Lower lobe of right lung (tissue), 2 donors: ENCODE data around the gene ZNF438. TPM values are rescaled to one million over a fixed set of nuclear protein-coding genes. Genes with fewer than 3 reads are reported as not detected.

ENCODE experiments used
- ATAC-seq, 2 donors: fragments of 200-7000 bp; cut with Tn5 transposase; one replicate each; pipeline ENCODE4 v1.9.1; 2020 to 2022; ENCODE audit warnings: mild to moderate bottlenecking in 2 of 2, moderate library complexity in 2 of 2
- DNase-seq: peaks from one replicate; pipeline ENCODE4 v3.0.0-alpha.2; 2020
- H3K27ac ChIP-seq: fragments of 200-600 bp; one replicate; pipeline ENCODE4 v1.8.0; 2022
- H3K27me3 ChIP-seq: fragments of 200-600 bp; one replicate; pipeline ENCODE4 v1.8.0; 2022; ENCODE audit warnings: low read depth
- H3K36me3 ChIP-seq: fragments of 200-600 bp; one replicate; pipeline ENCODE4 v1.8.0; 2022; ENCODE audit warnings: mild to moderate bottlenecking
- H3K4me1 ChIP-seq: fragments of 200-600 bp; one replicate; pipeline ENCODE4 v1.8.0; 2022
- H3K4me3 ChIP-seq: fragments of 200-600 bp; one replicate; pipeline ENCODE4 v1.8.0; 2022; ENCODE audit warnings: mild to moderate bottlenecking
- H3K9me3 ChIP-seq: fragments of 200-600 bp; one replicate; pipeline ENCODE4 v1.8.0; 2022
- intact Hi-C: fragments of 100-400 bp; cut with DNase I; formaldehyde crosslinking; loops from one replicate; pipeline ENCODE4 v1.11.0; 2022
- total RNA-seq: library from RNA; stranded (reverse); fragmentation: NEBNext Ultra II Directional; extraction: Animal tissue kit (Norgen Biotek cat#: 25700); gene quantifications from one replicate; pipeline ENCODE4 v1.2.1, GENCODE V29; 2021
- TF ChIP-seq, protein P1 (sequence below): fragments of 200-600 bp; IDR thresholded peaks from one replicate; pipeline ENCODE4 v1.8.0; 2022; ENCODE audit warnings: antibody characterized with exemption, mild to moderate bottlenecking
- donor health status: DM: no; HTN: yes; CAD: no; lungs with severe emphysema.

Gene ZNF438
- total RNA-seq, 1 donor from 2014 or later = 15.2 TPM

DNA sequence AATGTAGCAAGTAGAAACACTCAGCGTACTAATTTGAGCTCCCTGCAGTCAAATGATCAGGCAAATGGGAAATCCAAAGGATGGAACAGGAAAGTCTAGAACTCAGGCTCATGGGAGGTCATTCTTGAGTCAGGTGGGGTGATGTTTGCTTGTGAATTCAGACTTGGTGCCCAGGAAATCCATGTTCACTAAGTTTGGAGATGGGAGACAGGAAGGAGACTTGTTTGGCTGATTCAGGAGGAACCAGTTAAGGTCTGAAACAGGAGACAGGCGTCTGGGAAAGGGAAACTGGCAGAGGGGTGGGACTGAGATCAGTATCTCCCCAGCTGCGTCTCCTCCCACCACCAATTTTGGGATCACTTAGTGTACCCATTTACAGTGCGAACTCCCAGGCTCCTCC is 38.4 kb upstream of the ZNF438 start:
- Histone ChIP-seq H3K4me1 (peaks cover 17% of the 10 kb centered on the region), H3K27me3 (no peaks in the 10 kb centered on the region), H3K9me3 (no peaks in the 10 kb centered on the region), H3K27ac (no peak overlapping the region), H3K36me3 (no peaks in the 10 kb centered on the region), H3K4me3 (no peak overlapping the region)
- DNase-seq (no peak), ATAC-seq (no peak)
- intact Hi-C loops = no loop called here
- TF ChIP-seq, protein P1, sequence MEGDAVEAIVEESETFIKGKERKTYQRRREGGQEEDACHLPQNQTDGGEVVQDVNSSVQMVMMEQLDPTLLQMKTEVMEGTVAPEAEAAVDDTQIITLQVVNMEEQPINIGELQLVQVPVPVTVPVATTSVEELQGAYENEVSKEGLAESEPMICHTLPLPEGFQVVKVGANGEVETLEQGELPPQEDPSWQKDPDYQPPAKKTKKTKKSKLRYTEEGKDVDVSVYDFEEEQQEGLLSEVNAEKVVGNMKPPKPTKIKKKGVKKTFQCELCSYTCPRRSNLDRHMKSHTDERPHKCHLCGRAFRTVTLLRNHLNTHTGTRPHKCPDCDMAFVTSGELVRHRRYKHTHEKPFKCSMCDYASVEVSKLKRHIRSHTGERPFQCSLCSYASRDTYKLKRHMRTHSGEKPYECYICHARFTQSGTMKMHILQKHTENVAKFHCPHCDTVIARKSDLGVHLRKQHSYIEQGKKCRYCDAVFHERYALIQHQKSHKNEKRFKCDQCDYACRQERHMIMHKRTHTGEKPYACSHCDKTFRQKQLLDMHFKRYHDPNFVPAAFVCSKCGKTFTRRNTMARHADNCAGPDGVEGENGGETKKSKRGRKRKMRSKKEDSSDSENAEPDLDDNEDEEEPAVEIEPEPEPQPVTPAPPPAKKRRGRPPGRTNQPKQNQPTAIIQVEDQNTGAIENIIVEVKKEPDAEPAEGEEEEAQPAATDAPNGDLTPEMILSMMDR = no peak

- Histone ChIP-seq H3K4me3 (no peak overlapping the region), H3K9me3 (no peaks in the 10 kb centered on the region), H3K27me3 (no peaks in the 10 kb centered on the region), H3K36me3 (no peaks in the 10 kb centered on the region), H3K4me1 (peaks cover 11% of the 10 kb centered on the region), H3K27ac (no peak overlapping the region)
- intact Hi-C loops = no loop called here
- TF ChIP-seq, protein P1 = no peak
- ATAC-seq = no peak
- no peak for DNase-seq
These were observed 37.7 kb upstream of the ZNF438 start for GRCh38 chr10:31069411-31069810.

- TF ChIP-seq, protein P1 = no peak
- intact Hi-C loops = no loop called here
- Histone ChIP-seq H3K9me3 (no peaks in the 10 kb centered on the region), H3K27me3 (no peaks in the 10 kb centered on the region), H3K27ac (no peak overlapping the region), H3K4me1 (no peaks in the 10 kb centered on the region), H3K36me3 (no peaks in the 10 kb centered on the region), H3K4me3 (no peak overlapping the region)
- DNase-seq (no peak), ATAC-seq (no peak)
These were observed 32.7 kb upstream of the ZNF438 start for GRCh38 chr10:31064348-31064747.

DNA sequence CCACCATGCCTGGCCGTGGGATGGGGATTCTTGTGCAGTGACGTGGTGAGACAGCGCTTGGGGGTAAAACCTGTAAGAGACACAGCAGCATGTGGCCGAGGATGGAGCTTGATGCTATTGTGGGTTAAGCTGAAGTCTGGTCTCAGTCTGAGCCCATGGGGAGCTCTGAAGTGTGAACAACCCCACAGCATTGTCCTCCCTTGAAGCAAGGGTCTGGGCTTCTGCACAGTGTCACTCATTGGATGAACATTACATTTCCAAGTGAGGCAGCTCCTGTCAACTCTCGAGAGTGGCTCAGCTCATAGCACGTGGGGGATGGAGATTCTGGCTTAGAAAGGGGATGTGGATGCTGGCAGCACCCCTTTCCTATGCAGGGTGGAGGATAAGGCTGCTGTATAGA is 32.2 kb upstream of the ZNF438 start:
- Histone ChIP-seq H3K27ac (no peak overlapping the region), H3K36me3 (no peaks in the 10 kb centered on the region), H3K9me3 (no peaks in the 10 kb centered on the region), H3K4me1 (no peaks in the 10 kb centered on the region), H3K4me3 (no peak overlapping the region), H3K27me3 (no peaks in the 10 kb centered on the region)
- intact Hi-C loops = no loop called here
- TF ChIP-seq, protein P1 = no peak
- DNase-seq (no peak), ATAC-seq (no peak)

GRCh38 chr10:31062856-31063255 is 31.2 kb upstream of the ZNF438 start:
- ATAC-seq (no peak), DNase-seq (no peak)
- H3K4me3 ChIP-seq = no peak overlapping the region
- no peaks in the 10 kb centered on the region for H3K27me3 ChIP-seq
- H3K4me1 ChIP-seq = no peaks in the 10 kb centered on the region
- intact Hi-C loops = no loop called here
- peak overlapping the region; percentile 51 for H3K27ac ChIP-seq
- TF ChIP-seq, protein P1 = no peak
- no peaks in the 10 kb centered on the region for H3K9me3 ChIP-seq
- H3K36me3 ChIP-seq = no peaks in the 10 kb centered on the region

DNA sequence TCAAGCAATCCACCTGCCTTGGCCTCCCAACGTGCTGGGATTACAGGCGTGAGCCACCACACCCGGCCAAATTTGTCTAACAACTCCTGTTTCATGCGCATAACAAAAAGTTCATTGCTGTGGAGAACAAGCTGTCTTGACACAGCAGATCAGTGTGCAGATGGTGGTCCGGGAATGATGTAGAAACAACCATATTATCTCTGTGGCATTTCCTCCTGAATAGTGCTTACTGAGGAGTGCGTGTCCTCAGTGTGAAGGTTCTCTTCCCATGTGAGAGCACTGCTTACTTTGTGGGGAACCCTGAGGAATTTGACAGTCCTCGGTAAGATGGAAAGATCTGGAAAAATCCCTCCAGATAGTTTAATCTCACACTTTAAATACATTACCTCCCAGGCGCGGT is 30.3 kb upstream of the ZNF438 start:
- Histone ChIP-seq H3K27me3 (no peaks in the 10 kb centered on the region), H3K4me3 (no peak overlapping the region), H3K27ac (no peak overlapping the region), H3K9me3 (no peaks in the 10 kb centered on the region), H3K4me1 (no peaks in the 10 kb centered on the region), H3K36me3 (no peaks in the 10 kb centered on the region)
- TF ChIP-seq, protein P1 = no peak
- DNase-seq = no peak
- no peak for ATAC-seq
- intact Hi-C loops = no loop called here
